Measurements from ENCODE around the gene GNB1.

GNB1 gene

GRCh38 chr1:1910033-1910465 is 19.2 kb upstream of the GNB1 start:
- no peak for DNase-seq

GRCh38 chr1:1908506-1908791 is 17.6 kb upstream of the GNB1 start:
- DNase-seq: no peak

- peak; percentile 83 to 88 for DNase-seq
These were observed 16.3 kb upstream of the GNB1 start for GRCh38 chr1:1907098-1907736.

GRCh38 chr1:1906185-1907097 is 15.6 kb upstream of the GNB1 start:
- DNase-seq: peak; percentile 81 to 88

GRCh38 chr1:1903224-1903623 is 12.3 kb upstream of the GNB1 start:
- DNase-seq: no peak

GRCh38 chr1:1901641-1902294 is 10.9 kb upstream of the GNB1 start:
- no peak for DNase-seq

GRCh38 chr1:1900883-1901640 is 10.2 kb upstream of the GNB1 start:
- DNase-seq: no peak

- no peak for DNase-seq
These were observed 9.1 kb upstream of the GNB1 start for GRCh38 chr1:1899967-1900327.

GRCh38 chr1:1899266-1899966 is 8.5 kb upstream of the GNB1 start:
- peak; percentile 55 to 57 for DNase-seq

- no peak for DNase-seq
These were observed 7.5 kb upstream of the GNB1 start for GRCh38 chr1:1898246-1898933.

- DNase-seq: no peak
These were observed 4.8 kb upstream of the GNB1 start for GRCh38 chr1:1895456-1896336.

GRCh38 chr1:1895060-1895418 is 4.2 kb upstream of the GNB1 start:
- DNase-seq: no peak

GRCh38 chr1:1894354-1895059 is 3.6 kb upstream of the GNB1 start:
- DNase-seq: no peak

- DNase-seq: no peak
These were observed 3.1 kb upstream of the GNB1 start for GRCh38 chr1:1893997-1894353.

- DNase-seq: no peak
These were observed 2.6 kb upstream of the GNB1 start for GRCh38 chr1:1893291-1893985.

GRCh38 chr1:1892763-1893120 is 1.9 kb upstream of the GNB1 start:
- DNase-seq: no peak

GRCh38 chr1:1892079-1892762 is 1.3 kb upstream of the GNB1 start:
- DNase-seq: no peak

- DNase-seq: peak; percentile 45 to 75
These were observed 627 bp upstream of the GNB1 start for GRCh38 chr1:1891349-1892078.

Measured in SHP77 (cell line).